22Rv1 (cell line): Measurements from ENCODE around the gene PKIB.
"Not testable (repeated sequence)": the region's sequence is repeated elsewhere in the genome, so short reads cannot be mapped to it uniquely, and the experiment has no call there.

Experiments used
- ZFX ChIP-seq: fragments of 450-650 bp; IDR thresholded peaks from 2 replicates; pipeline ENCODE4 v1.6.1; 2017; ENCODE audit warnings: antibody characterized with exemption, borderline replicate concordance
- TF ChIP-seq, protein P1 (sequence below): fragments of 450-650 bp; IDR thresholded peaks from 2 replicates; pipeline ENCODE4 v1.5.1; 2017; ENCODE audit warnings: mild to moderate bottlenecking

GRCh38 chr6:122748945-122749344, 138.7 kb downstream of the PKIB start:
- TF ChIP-seq, protein P1, sequence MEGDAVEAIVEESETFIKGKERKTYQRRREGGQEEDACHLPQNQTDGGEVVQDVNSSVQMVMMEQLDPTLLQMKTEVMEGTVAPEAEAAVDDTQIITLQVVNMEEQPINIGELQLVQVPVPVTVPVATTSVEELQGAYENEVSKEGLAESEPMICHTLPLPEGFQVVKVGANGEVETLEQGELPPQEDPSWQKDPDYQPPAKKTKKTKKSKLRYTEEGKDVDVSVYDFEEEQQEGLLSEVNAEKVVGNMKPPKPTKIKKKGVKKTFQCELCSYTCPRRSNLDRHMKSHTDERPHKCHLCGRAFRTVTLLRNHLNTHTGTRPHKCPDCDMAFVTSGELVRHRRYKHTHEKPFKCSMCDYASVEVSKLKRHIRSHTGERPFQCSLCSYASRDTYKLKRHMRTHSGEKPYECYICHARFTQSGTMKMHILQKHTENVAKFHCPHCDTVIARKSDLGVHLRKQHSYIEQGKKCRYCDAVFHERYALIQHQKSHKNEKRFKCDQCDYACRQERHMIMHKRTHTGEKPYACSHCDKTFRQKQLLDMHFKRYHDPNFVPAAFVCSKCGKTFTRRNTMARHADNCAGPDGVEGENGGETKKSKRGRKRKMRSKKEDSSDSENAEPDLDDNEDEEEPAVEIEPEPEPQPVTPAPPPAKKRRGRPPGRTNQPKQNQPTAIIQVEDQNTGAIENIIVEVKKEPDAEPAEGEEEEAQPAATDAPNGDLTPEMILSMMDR, result not testable (repeated sequence)
- TF ChIP-seq ZFX, result not testable (repeated sequence)
